GM20000 (cell line): Measurements from ENCODE around the gene OLFM2.

Experiments
- DNase-seq: peaks from one replicate; pipeline ENCODE4 v3.0.0; 2012; ENCODE audit warnings: low spot score
- CTCF ChIP-seq: IDR thresholded peaks from 2 replicates; pipeline ENCODE4 v1.5.1; 2012; ENCODE audit warnings: mild to moderate bottlenecking, control low read depth; ENCODE audit errors: extremely low read depth, missing control alignments

The OLFM2 gene

GRCh38 chr19:9913237-9914000, 22.9 kb downstream of the OLFM2 start:
- no peak for TF ChIP-seq CTCF
- DNase-seq: peak; percentile 56

- no peak for DNase-seq
- TF ChIP-seq CTCF: no peak
Measured at GRCh38 chr19:9912551-9913236, 23.6 kb downstream of the OLFM2 start.

- TF ChIP-seq CTCF: no peak
- no peak for DNase-seq
Measured at GRCh38 chr19:9911524-9912185, 24.7 kb downstream of the OLFM2 start.

GRCh38 chr19:9910625-9911024, 25.7 kb downstream of the OLFM2 start:
- TF ChIP-seq CTCF: no peak
- no peak for DNase-seq

- DNase-seq: no peak
- TF ChIP-seq CTCF: no peak
Measured at GRCh38 chr19:9909251-9909650, 27.1 kb downstream of the OLFM2 start.

- TF ChIP-seq CTCF: no peak
- DNase-seq: no peak
Measured at GRCh38 chr19:9906475-9907087, 29.7 kb downstream of the OLFM2 start.
